Right lobe of liver (tissue), 6 donors: ENCODE results near the gene DNAJC5. TPM values are rescaled to one million over a fixed set of nuclear protein-coding genes. Genes with fewer than 3 reads are reported as not detected.
"Not testable (repeated sequence)": the region's sequence is repeated elsewhere in the genome, so short reads cannot be mapped to it uniquely, and the experiment has no call there.

Experiments used
- ATAC-seq, 4 donors: fragments of 200-7000 bp; cut with Tn5 transposase; one replicate each; pipeline ENCODE4 v1.9.1; 2020; ENCODE audit warnings: mild to moderate bottlenecking in 4 of 4, moderate library complexity in 4 of 4
- DNase-seq, 3 donors: peaks; one replicate each; pipeline ENCODE4 v3.0.0-alpha.2; 2020
- H3K27ac ChIP-seq, 3 donors: fragments of 200-600 bp; one replicate each; pipeline ENCODE4 v1.8.0; 2022
- H3K27me3 ChIP-seq, 2 donors: fragments of 200-600 bp; one replicate each; pipeline ENCODE4 v1.8.0; 2022
- H3K36me3 ChIP-seq, 4 donors: fragments of 200-600 bp; sonication (generic) in 1 of 4; one replicate each; pipeline versions ENCODE4 v1.5.1 to v1.8.0; 2017 to 2022; ENCODE audit warnings: control low read depth in 1 of 4
- H3K4me1 ChIP-seq, 4 donors: fragments of 200-600 bp; sonication (generic) in 1 of 4; one replicate each; pipeline versions ENCODE4 v1.5.1 to v1.8.0; 2017 to 2022; ENCODE audit warnings: control low read depth in 1 of 4
- H3K4me3 ChIP-seq, 3 donors: fragments of 200-600 bp; one replicate each; pipeline ENCODE4 v1.8.0; 2022
- H3K9me3 ChIP-seq, 4 donors: fragments of 200-600 bp; sonication (generic) in 1 of 4; one replicate each; pipeline versions ENCODE4 v1.5.1 to v1.8.0; 2017 to 2022; ENCODE audit warnings: control low read depth in 1 of 4
- POLR2A ChIP-seq: fragments of 450-650 bp; IDR thresholded peaks from one replicate; pipeline ENCODE4 v1.6.1; 2017; ENCODE audit warnings: antibody characterized with exemption, mild to moderate bottlenecking
- WGBS: methylation state at CpG from one replicate; pipeline ENCODE4 v1.1.6; 2018; ENCODE audit warnings: low coverage, low lambda C conversion rate; ENCODE audit not compliant: insufficient coverage; ENCODE audit errors: missing lambda C conversion rate; 5-methylcytosine and 5-hydroxymethylcytosine counted together
- intact Hi-C, 2 donors: fragments of 100-400 bp; cut with DNase I; formaldehyde crosslinking; loops; one replicate each; pipeline versions ENCODE4 v1.11.2 to v1.14.1; 2022
- total RNA-seq, 6 experiments: library from RNA; depleted of rRNA in 2 of 6; stranded (reverse); fragments of >200 nt in 2 of 6; fragmentation: NEBNext Ultra II Directional in 3 of 6; extraction: Animal tissue kit (Norgen Biotek cat#: 25700) in 3 of 6; gene quantifications; one replicate each; pipeline versions ENCODE4 v1.1.0 to v1.2.4, GENCODE V29; 2016 to 2023
- TF ChIP-seq, protein P1 (sequence below), 4 donors: fragments of 200-600 bp in 3 of 4; fragments of 450-650 bp in 1 of 4; IDR thresholded peaks; one replicate each; pipeline versions ENCODE4 v1.5.1 to v1.8.0; 2016 to 2022; ENCODE audit warnings: antibody characterized with exemption in 4 of 4, mild to moderate bottlenecking in 2 of 4
- donor health status: DM: no; HTN: yes; CAD: no.
- donor health status: DM: no; HTN: no; CAD: no.
- donor health status: DM: no; HTN: no; CAD: no.
- donor health status: DM: no; HTN: yes; CAD: no.
- donor health status: DM: no; HTN: yes; CAD: no.

DNAJC5 gene
- total RNA-seq, 6 experiments from 2014 or later: 10.7 to 26.0 (median 15.1) TPM

DNA sequence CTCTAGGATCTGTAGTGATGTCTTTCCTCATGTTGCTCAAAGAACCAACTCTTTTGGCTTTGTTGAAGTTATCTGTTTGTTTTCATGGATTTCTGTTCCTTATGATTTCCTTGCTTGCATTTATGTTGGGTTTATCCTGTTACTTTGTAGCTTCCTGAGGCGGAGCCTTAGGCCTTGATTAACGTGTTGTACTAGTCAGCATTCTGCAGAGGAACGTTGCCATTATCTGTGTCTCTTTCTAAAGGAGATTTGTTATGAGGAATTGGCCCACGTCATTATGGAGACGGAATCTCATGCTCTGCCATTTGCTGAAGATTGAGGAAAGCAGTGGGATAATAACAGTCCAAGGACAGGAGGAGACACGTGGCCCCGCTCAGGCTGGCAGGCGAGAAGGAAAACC lies 31.4 kb downstream of the DNAJC5 start:
- ATAC-seq: peak; percentile 46 to 66 (median 58)
- H3K36me3 ChIP-seq: peaks cover 0 to 33% (median 19%) of the 10 kb centered on the region in 4 donors
- H3K27me3 ChIP-seq: no peaks in the 10 kb centered on the region

DNA sequence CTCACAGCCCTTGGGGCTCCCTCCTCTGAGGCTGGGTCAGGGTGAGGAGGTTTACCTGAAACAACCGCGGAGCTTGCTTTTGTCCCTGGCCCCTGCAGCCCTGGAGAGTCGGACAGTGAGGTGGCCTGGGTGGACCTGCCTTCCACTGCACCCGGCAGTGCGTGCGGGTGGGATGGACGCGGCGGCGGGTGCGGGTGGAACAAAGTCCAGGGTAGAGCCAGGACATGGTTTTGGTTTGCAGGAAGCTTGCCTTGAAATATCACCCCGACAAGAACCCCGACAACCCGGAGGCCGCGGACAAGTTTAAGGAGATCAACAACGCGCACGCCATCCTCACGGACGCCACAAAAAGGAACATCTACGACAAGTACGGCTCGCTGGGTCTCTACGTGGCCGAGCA lies 34.1 kb downstream of the DNAJC5 start:
- no peak for ATAC-seq
- Histone ChIP-seq H3K4me3 (no peak overlapping the region), H3K4me1 (no peaks in the 10 kb centered on the region), H3K9me3 (no peaks in the 10 kb centered on the region), H3K27ac (no peak overlapping the region), H3K27me3 (no peaks in the 10 kb centered on the region), H3K36me3 (peaks cover 0 to 44% (median 25%) of the 10 kb centered on the region in 4 donors)
- DNase-seq: no peak
- TF ChIP-seq POLR2A: no peak
- TF ChIP-seq, protein P1, sequence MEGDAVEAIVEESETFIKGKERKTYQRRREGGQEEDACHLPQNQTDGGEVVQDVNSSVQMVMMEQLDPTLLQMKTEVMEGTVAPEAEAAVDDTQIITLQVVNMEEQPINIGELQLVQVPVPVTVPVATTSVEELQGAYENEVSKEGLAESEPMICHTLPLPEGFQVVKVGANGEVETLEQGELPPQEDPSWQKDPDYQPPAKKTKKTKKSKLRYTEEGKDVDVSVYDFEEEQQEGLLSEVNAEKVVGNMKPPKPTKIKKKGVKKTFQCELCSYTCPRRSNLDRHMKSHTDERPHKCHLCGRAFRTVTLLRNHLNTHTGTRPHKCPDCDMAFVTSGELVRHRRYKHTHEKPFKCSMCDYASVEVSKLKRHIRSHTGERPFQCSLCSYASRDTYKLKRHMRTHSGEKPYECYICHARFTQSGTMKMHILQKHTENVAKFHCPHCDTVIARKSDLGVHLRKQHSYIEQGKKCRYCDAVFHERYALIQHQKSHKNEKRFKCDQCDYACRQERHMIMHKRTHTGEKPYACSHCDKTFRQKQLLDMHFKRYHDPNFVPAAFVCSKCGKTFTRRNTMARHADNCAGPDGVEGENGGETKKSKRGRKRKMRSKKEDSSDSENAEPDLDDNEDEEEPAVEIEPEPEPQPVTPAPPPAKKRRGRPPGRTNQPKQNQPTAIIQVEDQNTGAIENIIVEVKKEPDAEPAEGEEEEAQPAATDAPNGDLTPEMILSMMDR (IDR thresholded peaks at IDR 0.05): no peak
- WGBS: 92% methylated on average over 12 of the region's 26 CpGs
- intact Hi-C loops: no loop called here

More for the DNA sequence above, 31.4 kb downstream of the DNAJC5 start:
- TF ChIP-seq POLR2A: no peak
- TF ChIP-seq, protein P1 (IDR thresholded peaks at IDR 0.05): no peak
- no peaks in the 10 kb centered on the region for H3K4me1 ChIP-seq
- intact Hi-C loops: no loop called here
- H3K9me3 ChIP-seq: no peaks in the 10 kb centered on the region
- no peak for DNase-seq
- H3K4me3 ChIP-seq: no peak overlapping the region
- WGBS: 75% methylated on average over 7 of the region's 8 CpGs
- peak overlapping the region in 1 of 3 donors; percentile 24 for H3K27ac ChIP-seq

DNA sequence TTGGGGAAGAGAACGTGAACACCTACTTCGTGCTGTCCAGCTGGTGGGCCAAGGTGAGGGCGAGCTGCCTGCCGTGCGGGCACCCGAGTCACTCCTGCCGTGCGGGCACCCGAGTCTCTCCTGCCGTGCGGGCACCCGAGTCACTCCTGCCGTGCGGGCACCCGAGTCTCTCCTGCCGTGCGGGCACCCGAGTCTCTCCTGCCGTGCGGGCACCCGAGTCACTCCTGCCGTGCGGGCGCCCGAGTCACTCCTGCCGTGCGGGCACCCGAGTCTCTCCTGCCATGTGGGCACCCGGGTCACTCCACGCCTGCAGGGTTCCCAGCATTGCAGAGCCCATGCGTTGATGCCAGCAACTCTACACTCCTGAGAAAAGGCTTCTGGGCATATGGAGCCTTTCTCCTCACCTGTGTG lies 34.6 kb downstream of the DNAJC5 start:
- 93% methylated on average over 12 of the region's 31 CpGs for WGBS
- H3K4me1 ChIP-seq, DNase-seq, H3K27ac ChIP-seq, H3K4me3 ChIP-seq, ATAC-seq, intact Hi-C loops, H3K9me3 ChIP-seq, H3K27me3 ChIP-seq: not testable (repeated sequence)
- H3K36me3 ChIP-seq: peaks cover 0 to 45% (median 25%) of the 10 kb centered on the region in 4 donors

DNA sequence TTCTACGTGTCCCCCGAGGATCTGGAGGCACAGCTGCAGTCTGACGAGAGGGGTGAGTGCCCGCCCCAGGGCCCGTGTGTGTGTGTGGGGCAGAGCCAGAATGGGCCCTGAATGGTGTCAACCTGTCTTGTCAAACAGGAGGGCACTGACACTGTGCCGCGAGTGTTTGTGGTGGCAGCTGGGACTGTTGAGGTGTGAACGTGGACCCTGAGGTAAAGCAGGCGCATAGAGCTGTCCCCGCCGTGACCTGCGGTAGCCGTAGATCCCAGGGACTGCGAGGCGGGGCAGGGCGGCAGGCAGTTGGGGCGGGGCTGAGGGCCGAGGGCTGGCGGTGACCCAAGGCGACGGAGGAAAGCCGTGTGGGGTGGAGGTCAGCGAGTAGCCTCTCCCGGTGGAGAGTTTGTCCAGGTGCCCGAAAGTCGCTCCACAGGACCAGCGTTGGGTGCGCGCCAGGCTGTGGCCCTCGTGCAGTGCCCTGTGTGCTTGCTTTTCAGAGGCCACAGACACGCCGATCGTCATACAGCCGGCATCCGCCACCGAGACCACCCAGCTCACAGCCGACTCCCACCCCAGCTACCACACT lies 36.1 kb downstream of the DNAJC5 start:
- Histone ChIP-seq H3K4me1 (no peaks in the 10 kb centered on the region), H3K36me3 (peaks cover 0 to 56% (median 25%) of the 10 kb centered on the region in 4 donors), H3K4me3 (no peak overlapping the region), H3K27ac (no peak overlapping the region), H3K27me3 (no peaks in the 10 kb centered on the region), H3K9me3 (no peaks in the 10 kb centered on the region)
- TF ChIP-seq, protein P1 (IDR thresholded peaks at IDR 0.05): no peak
- no peak for TF ChIP-seq POLR2A
- intact Hi-C loops: loop anchor here in 1 of 2 donors (10.0 kb wide), 1 partner anchor 46 kb away; no protein-coding TSS in a partner anchor
- ATAC-seq (no peak), DNase-seq (no peak)
- 86% methylated on average over 3 of the region's 37 CpGs for WGBS

DNA sequence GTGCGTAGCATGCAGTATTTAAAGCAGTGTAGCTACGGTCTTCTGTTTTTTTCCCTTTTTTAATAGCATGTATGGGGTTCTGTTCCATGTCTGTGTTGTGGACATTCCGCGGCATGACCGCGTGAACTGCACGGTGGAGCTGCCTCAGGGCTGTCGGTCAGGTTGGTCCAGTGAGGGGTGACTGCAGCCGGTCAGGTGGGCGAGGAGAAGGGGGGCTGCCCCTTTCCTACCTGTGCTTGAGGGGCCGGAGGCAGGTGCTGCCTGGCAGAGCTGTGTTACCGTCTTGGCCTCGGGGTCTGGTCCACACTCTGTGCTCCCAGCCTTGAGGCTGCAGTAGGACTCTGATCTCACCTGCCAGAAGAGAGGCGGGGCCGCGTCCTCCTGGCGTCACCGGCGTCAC lies 36.8 kb downstream of the DNAJC5 start:
- Histone ChIP-seq H3K36me3 (peaks cover 0 to 56% (median 25%) of the 10 kb centered on the region in 4 donors), H3K27me3 (no peaks in the 10 kb centered on the region), H3K9me3 (no peaks in the 10 kb centered on the region), H3K4me3 (no peak overlapping the region), H3K4me1 (no peaks in the 10 kb centered on the region), H3K27ac (no peak overlapping the region)
- 84% methylated on average over 5 of the region's 19 CpGs for WGBS
- TF ChIP-seq, protein P1 (IDR thresholded peaks at IDR 0.05): no peak
- TF ChIP-seq POLR2A: no peak
- DNase-seq: no peak
- no peak for ATAC-seq
- intact Hi-C loops: loop anchor here in 1 of 2 donors (10.0 kb wide), 1 partner anchor 47 kb away; no protein-coding TSS in a partner anchor
